ENCODE measurements around the gene PRUNE1.

DNA sequence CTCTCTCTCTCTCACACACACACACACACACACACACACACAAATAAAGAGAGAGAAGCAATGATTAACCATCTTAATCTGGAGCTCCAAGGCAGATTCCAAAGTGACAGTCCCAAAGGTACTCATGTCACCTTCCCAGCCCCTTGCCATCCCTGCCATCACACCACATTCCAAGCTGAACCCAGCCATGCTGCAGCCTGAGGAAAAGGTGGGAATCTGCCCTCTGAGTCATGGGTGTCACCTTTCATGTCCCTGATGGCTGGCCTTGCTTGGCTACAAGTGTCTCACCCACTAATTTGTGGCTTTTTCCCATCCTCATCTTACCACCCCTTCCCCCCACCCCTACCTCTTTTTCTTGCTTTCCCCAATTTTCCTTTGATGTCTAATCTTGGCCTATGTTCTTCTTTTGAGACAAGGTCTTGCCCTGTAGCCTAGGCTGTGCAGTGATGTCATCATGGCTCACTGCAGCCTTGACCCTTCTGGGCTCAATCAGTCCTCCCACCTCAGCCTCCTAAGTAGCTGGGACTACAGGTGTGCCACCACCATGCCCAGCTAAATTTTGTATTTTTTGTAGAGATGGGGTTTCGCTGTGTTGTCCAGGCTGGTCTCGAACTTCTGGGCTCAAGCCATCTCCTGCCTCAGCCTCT lies 22.9 kb upstream of the PRUNE1 start:
- TF ChIP-seq, protein P1, sequence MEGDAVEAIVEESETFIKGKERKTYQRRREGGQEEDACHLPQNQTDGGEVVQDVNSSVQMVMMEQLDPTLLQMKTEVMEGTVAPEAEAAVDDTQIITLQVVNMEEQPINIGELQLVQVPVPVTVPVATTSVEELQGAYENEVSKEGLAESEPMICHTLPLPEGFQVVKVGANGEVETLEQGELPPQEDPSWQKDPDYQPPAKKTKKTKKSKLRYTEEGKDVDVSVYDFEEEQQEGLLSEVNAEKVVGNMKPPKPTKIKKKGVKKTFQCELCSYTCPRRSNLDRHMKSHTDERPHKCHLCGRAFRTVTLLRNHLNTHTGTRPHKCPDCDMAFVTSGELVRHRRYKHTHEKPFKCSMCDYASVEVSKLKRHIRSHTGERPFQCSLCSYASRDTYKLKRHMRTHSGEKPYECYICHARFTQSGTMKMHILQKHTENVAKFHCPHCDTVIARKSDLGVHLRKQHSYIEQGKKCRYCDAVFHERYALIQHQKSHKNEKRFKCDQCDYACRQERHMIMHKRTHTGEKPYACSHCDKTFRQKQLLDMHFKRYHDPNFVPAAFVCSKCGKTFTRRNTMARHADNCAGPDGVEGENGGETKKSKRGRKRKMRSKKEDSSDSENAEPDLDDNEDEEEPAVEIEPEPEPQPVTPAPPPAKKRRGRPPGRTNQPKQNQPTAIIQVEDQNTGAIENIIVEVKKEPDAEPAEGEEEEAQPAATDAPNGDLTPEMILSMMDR (IDR thresholded peaks at IDR 0.05; ENCODE audit: low read length) = no peak
- TF ChIP-seq EZH2phosphoT487 (IDR thresholded peaks at IDR 0.05; ENCODE audit: low read length) = no peak
